ENCODE results near the gene ZNF385B.
A peak's percentile ranks its signal among the peaks of the same experiment; 100 is the strongest.

ZNF385B gene

GRCh38 chr2:179893616-179894015 is 32.2 kb upstream of the ZNF385B start:
- ChIA-PET POLR2A (no interaction called here), CTCF (no interaction called here)
- Histone ChIP-seq H3K27ac (ENCODE audit: extremely low read depth, low read depth, low read length) (no peak overlapping the region), H3K4me3 (ENCODE audit: low read depth, low read length) (no peak overlapping the region), H3K9me3 (ENCODE audit: control insufficient read depth, insufficient read depth, low read depth, low read length) (no peaks in the 10 kb centered on the region), H3K36me3 (ENCODE audit: control insufficient read depth in 2 of 2, insufficient read depth in 1 of 2, low read length in 2 of 2) (no peaks in the 10 kb centered on the region), H3K4me1 (ENCODE audit: control insufficient read depth, insufficient read depth, low read length) (no peaks in the 10 kb centered on the region)
- TF ChIP-seq PRDM1 (tag by site-specific recombination; IDR thresholded peaks at IDR 0.05) (peak; percentile 60), ZNF830 (tag by site-specific recombination; IDR thresholded peaks at IDR 0.05; ENCODE audit: low read depth) (no peak)

DNA sequence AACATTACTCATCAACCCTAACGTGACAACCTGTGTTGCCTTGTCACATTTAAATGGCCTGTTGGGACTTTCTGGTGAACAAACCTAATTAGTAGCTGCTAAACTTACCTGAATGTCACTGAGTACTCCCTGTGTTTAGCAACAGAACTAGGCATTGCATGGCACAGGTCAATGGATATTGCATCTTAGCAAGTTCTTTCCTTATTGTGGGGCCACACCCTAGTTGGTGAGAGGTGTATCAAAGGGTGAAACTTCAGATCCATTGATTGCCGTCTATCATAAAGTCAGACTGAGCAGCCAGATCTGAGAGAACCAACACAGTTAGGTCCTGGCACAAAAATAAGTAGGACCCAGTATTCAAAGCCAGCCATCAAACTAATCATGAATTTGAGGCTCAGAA is 29.8 kb upstream of the ZNF385B start:
- H3K27ac ChIP-seq (ENCODE audit: extremely low read depth, low read depth, low read length) = no peak overlapping the region
- no peak overlapping the region for H3K4me3 ChIP-seq (ENCODE audit: low read depth, low read length)
- CTCF ChIA-PET = interaction anchor here (0.6 kb wide), 1 partner anchor 83 kb away, joined by 3 read pairs; no protein-coding TSS in a partner anchor
- TF ChIP-seq ZNF362 (tag by site-specific recombination; IDR thresholded peaks at IDR 0.05) (no peak), ZBTB48 (tag by site-specific recombination; IDR thresholded peaks at IDR 0.05) (no peak), ZNF792 (tag by site-specific recombination; IDR thresholded peaks at IDR 0.05) (no peak), GLIS2 (tag by site-specific recombination; IDR thresholded peaks at IDR 0.05) (no peak), ZNF214 (tag by site-specific recombination; IDR thresholded peaks at IDR 0.05; ENCODE audit: borderline replicate concordance) (no peak), PRDM4 (tag by site-specific recombination; IDR thresholded peaks at IDR 0.05) (no peak), ZNF114 (tag by site-specific recombination; IDR thresholded peaks at IDR 0.05) (no peak), AEBP2 (tag by site-specific recombination; IDR thresholded peaks at IDR 0.05; ENCODE audit: borderline replicate concordance) (no peak), ZNF324 (tag by site-specific recombination; IDR thresholded peaks at IDR 0.05) (no peak), ZNF692 (tag by site-specific recombination; IDR thresholded peaks at IDR 0.05) (no peak), SP3 (tag by site-specific recombination; IDR thresholded peaks at IDR 0.05) (no peak)
- H3K4me1 ChIP-seq (ENCODE audit: control insufficient read depth, insufficient read depth, low read length) = no peaks in the 10 kb centered on the region
- H3K36me3 ChIP-seq (ENCODE audit: control insufficient read depth in 2 of 2, insufficient read depth in 1 of 2, low read length in 2 of 2) = no peaks in the 10 kb centered on the region
- H3K9me3 ChIP-seq (ENCODE audit: control insufficient read depth, insufficient read depth, low read depth, low read length) = no peaks in the 10 kb centered on the region
- POLR2A ChIA-PET = no interaction called here

- ChIA-PET POLR2A (no interaction called here), CTCF (interaction anchor here (0.6 to 2.5 kb wide), 2 partner anchors 8 to 84 kb away, joined by 3 to 8 read pairs; no protein-coding TSS in a partner anchor)
- Histone ChIP-seq H3K36me3 (ENCODE audit: control insufficient read depth in 2 of 2, insufficient read depth in 1 of 2, low read length in 2 of 2) (no peaks in the 10 kb centered on the region), H3K4me3 (ENCODE audit: low read depth, low read length) (no peak overlapping the region), H3K27ac (ENCODE audit: extremely low read depth, low read depth, low read length) (no peak overlapping the region), H3K4me1 (ENCODE audit: control insufficient read depth, insufficient read depth, low read length) (no peaks in the 10 kb centered on the region), H3K9me3 (ENCODE audit: control insufficient read depth, insufficient read depth, low read depth, low read length) (no peaks in the 10 kb centered on the region)
- TF ChIP-seq, protein P1, sequence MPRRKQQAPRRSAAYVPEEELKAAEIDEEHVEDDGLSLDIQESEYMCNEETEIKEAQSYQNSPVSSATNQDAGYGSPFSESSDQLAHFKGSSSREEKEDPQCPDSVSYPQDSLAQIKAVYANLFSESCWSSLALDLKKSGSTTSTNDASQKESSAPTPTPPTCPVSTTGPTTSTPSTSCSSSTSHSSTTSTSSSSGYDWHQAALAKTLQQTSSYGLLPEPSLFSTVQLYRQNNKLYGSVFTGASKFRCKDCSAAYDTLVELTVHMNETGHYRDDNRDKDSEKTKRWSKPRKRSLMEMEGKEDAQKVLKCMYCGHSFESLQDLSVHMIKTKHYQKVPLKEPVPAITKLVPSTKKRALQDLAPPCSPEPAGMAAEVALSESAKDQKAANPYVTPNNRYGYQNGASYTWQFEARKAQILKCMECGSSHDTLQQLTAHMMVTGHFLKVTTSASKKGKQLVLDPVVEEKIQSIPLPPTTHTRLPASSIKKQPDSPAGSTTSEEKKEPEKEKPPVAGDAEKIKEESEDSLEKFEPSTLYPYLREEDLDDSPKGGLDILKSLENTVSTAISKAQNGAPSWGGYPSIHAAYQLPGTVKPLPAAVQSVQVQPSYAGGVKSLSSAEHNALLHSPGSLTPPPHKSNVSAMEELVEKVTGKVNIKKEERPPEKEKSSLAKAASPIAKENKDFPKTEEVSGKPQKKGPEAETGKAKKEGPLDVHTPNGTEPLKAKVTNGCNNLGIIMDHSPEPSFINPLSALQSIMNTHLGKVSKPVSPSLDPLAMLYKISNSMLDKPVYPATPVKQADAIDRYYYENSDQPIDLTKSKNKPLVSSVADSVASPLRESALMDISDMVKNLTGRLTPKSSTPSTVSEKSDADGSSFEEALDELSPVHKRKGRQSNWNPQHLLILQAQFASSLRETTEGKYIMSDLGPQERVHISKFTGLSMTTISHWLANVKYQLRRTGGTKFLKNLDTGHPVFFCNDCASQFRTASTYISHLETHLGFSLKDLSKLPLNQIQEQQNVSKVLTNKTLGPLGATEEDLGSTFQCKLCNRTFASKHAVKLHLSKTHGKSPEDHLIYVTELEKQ (tag by site-specific recombination; IDR thresholded peaks at IDR 0.05; ENCODE audit: borderline replicate concordance) = no peak
- no peak for TF ChIP-seq MZF1 (tag by site-specific recombination; IDR thresholded peaks at IDR 0.05; ENCODE audit: borderline replicate concordance)
- TF ChIP-seq ZNF76 (tag by site-specific recombination; IDR thresholded peaks at IDR 0.05; ENCODE audit: borderline replicate concordance, low read depth) = no peak
- TF ChIP-seq ZNF16 (tag by site-specific recombination; IDR thresholded peaks at IDR 0.05; ENCODE audit: low read depth) = no peak
- TF ChIP-seq ZNF664 (tag by site-specific recombination; IDR thresholded peaks at IDR 0.05) = no peak
- no peak for TF ChIP-seq WT1 (tag by site-specific recombination; IDR thresholded peaks at IDR 0.05)
- no peak for TF ChIP-seq ZNF768 (tag by site-specific recombination; IDR thresholded peaks at IDR 0.05)
- TF ChIP-seq ZNF571 (tag by site-specific recombination; IDR thresholded peaks at IDR 0.05) = no peak
These were observed 29.3 kb upstream of the ZNF385B start for GRCh38 chr2:179890666-179891065.
